Skeletal muscle satellite cell (primary cell): ENCODE measurements around the gene DTNBP1.

ENCODE experiments used
- H3K27me3 ChIP-seq: 2 replicates; pipeline ENCODE4 v1.7.0; 2013; ENCODE audit warnings: low read length; ENCODE audit not compliant: control insufficient read depth, insufficient read depth
- H3K36me3 ChIP-seq: 2 replicates; pipeline ENCODE4 v1.7.0; 2013; ENCODE audit warnings: mild to moderate bottlenecking, control low read depth, low read length; ENCODE audit not compliant: insufficient read depth
- H3K4me1 ChIP-seq: 2 replicates; pipeline ENCODE4 v1.7.0; 2013; ENCODE audit warnings: low read length; ENCODE audit not compliant: control insufficient read depth, insufficient read depth
- H3K4me2 ChIP-seq: 2 replicates; pipeline ENCODE4 v1.7.0; 2013; ENCODE audit warnings: mild to moderate bottlenecking, low read length
- H3K4me3 ChIP-seq: 2 replicates; pipeline ENCODE4 v1.7.0; 2013; ENCODE audit warnings: low read length
- H3K9ac ChIP-seq: 2 replicates; pipeline ENCODE4 v1.7.0; 2013; ENCODE audit warnings: mild to moderate bottlenecking, low read depth, low read length, moderate library complexity
- H3K9me3 ChIP-seq: replicated peaks from 2 replicates; pipeline ENCODE4 v1.7.0; 2013; ENCODE audit warnings: mild to moderate bottlenecking, control low read depth, low read length

DTNBP1 gene

DNA sequence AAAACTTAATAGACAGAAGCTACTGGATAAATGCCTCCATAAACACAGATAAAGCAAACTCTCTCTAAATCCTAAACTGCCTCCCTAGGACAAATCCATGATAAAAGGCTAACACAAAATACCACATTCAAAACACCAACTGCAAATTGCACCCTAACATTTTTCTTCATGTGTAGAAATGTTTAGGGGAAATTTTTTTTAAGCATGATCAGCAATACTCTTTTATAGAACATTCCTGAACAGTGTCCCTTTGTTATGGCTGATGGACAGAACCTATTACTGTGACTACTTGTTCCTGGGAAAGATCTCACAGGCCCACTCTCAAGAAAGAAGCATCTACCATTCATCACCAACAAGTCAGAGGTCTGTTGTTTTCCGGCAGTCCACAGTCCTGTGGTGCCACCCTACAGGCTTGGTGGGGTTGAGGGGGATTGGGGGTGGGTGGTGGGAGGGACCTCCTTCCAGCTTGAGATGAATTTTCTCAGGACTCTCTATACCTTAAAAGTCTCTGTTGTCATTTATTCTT lies 64.5 kb downstream of the DTNBP1 start:
- Histone ChIP-seq H3K36me3 (no peaks in the 10 kb centered on the region), H3K27me3 (no peaks in the 10 kb centered on the region), H3K9ac (no peak overlapping the region), H3K4me3 (no peak overlapping the region), H3K4me2 (no peak overlapping the region), H3K4me1 (peaks cover 3% of the 10 kb centered on the region), H3K9me3 (no peaks in the 10 kb centered on the region)

DNA sequence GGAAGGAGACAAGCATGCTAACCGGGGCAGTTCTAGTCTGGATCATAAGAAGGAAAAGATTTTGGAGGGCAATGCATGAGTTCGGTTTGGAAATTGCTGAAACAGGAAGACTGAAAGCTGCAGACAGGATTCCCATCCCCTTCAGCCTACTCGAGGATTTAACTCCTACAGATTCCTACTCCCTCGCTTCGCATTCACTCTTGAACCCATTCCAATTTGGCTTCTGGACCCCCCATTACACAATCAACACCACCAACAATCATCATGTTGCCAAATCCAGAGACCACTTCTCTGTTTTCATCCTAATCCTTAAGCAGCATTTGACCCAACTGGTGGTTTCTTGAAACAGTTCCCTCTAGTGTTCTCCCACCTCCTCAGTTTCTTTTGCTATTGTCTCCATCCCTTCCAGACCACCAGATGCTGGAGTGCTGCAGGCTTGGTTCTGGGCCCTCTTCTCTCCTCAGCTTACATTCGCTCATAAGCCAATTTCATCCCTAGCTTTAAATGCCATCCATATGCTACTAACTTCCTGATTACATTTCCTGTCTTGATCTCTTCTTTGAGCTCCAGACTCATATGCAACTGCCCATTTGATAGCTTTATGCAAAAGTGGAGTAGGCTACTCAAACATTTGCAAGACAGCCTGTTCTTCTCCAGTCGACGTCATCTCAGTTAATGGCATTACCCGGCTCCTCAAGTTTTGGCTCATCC lies 66.5 kb downstream of the DTNBP1 start:
- Histone ChIP-seq H3K4me1 (peaks cover 3% of the 10 kb centered on the region), H3K4me2 (no peak overlapping the region), H3K9ac (no peak overlapping the region), H3K27me3 (no peaks in the 10 kb centered on the region), H3K36me3 (no peaks in the 10 kb centered on the region), H3K4me3 (no peak overlapping the region), H3K9me3 (no peaks in the 10 kb centered on the region)

DNA sequence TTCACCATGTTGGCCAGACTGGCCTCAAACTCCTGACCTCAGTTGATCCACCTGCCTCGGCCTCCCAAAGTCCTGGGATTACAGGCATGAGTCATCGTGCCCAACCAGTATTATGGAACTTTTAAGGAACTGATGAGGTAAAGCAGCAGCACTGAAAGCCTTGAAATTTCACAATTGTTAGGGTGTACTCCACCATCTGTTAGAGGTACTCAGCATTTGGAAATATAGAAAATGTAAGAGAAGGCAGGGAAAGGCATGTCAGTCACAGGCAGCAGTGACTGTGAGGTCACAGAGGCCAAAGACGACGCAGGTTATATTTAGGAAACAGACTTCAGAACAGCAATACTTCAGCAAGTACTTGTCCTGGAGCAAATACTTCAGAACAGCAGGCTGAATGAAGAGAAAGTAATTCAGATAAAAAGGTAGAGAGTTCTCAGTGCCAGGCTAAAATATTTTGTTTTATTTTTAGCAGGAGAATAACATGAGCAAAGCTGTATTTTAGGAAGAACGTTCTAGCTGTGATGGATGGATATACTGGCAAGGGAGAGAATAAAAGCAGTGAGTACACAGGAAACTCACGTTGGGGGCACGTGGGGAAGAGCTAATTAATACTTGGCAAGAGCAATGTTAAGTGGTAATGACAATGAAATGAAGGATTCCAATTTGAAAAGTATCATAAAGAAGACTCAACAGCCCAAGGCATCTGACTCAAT lies 67.2 kb downstream of the DTNBP1 start:
- H3K9me3 ChIP-seq = no peaks in the 10 kb centered on the region
- no peak overlapping the region for H3K4me3 ChIP-seq
- H3K36me3 ChIP-seq = no peaks in the 10 kb centered on the region

GRCh38 chr6:15594512-15595259 lies 68.1 kb downstream of the DTNBP1 start:
- Histone ChIP-seq H3K4me3 (no peak overlapping the region), H3K36me3 (no peaks in the 10 kb centered on the region), H3K4me2 (no peak overlapping the region), H3K27me3 (no peaks in the 10 kb centered on the region), H3K4me1 (peaks cover 3% of the 10 kb centered on the region), H3K9me3 (no peaks in the 10 kb centered on the region), H3K9ac (no peak overlapping the region)

More for the DNA sequence above, 67.2 kb downstream of the DTNBP1 start:
- H3K9ac ChIP-seq = no peak overlapping the region
- no peak overlapping the region for H3K4me2 ChIP-seq
- H3K4me1 ChIP-seq = peaks cover 3% of the 10 kb centered on the region
- H3K27me3 ChIP-seq = no peaks in the 10 kb centered on the region

- Histone ChIP-seq H3K4me3 (no peak overlapping the region), H3K4me1 (peaks cover 7% of the 10 kb centered on the region), H3K9me3 (no peaks in the 10 kb centered on the region), H3K27me3 (no peaks in the 10 kb centered on the region), H3K9ac (no peak overlapping the region), H3K4me2 (no peak overlapping the region), H3K36me3 (no peaks in the 10 kb centered on the region)
Observed at GRCh38 chr6:15593798-15594197, 69.0 kb downstream of the DTNBP1 start.

- no peaks in the 10 kb centered on the region for H3K36me3 ChIP-seq
- H3K4me3 ChIP-seq = no peak overlapping the region
- H3K27me3 ChIP-seq = no peaks in the 10 kb centered on the region
- H3K9me3 ChIP-seq = no peaks in the 10 kb centered on the region
- H3K9ac ChIP-seq = no peak overlapping the region
- no peak overlapping the region for H3K4me2 ChIP-seq
- peaks cover 7% of the 10 kb centered on the region for H3K4me1 ChIP-seq
Observed at GRCh38 chr6:15592610-15593009, 70.2 kb downstream of the DTNBP1 start.

- Histone ChIP-seq H3K9me3 (no peaks in the 10 kb centered on the region), H3K9ac (no peak overlapping the region), H3K4me1 (peaks cover 3% of the 10 kb centered on the region), H3K4me2 (no peak overlapping the region), H3K27me3 (no peaks in the 10 kb centered on the region), H3K36me3 (no peaks in the 10 kb centered on the region), H3K4me3 (no peak overlapping the region)
Observed at GRCh38 chr6:15588971-15589634, 73.7 kb downstream of the DTNBP1 start.

DNA sequence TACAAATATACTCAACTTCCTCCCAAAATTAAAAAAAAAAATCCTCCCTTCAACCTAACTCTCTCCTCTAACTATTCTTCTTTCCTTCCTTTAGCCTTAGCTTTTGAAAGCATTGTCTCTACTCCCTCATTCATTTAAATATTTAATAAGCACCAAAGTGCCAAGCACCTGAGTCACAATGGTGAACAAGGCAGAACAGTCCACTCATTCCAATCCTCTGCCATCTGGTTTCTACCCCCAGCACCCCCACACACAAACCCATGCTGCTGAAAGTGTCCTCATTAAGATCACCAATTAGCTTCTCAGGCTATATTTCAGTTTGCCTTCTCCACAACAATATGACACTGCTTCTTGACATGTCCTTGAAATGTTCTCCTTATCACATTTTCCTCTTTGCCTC lies 76.3 kb downstream of the DTNBP1 start:
- Histone ChIP-seq H3K4me1 (peaks cover 3% of the 10 kb centered on the region), H3K9me3 (no peaks in the 10 kb centered on the region), H3K9ac (no peak overlapping the region), H3K27me3 (no peaks in the 10 kb centered on the region), H3K36me3 (no peaks in the 10 kb centered on the region), H3K4me3 (no peak overlapping the region), H3K4me2 (no peak overlapping the region)

- no peaks in the 10 kb centered on the region for H3K9me3 ChIP-seq
- no peak overlapping the region for H3K4me3 ChIP-seq
- H3K4me2 ChIP-seq = no peak overlapping the region
- no peaks in the 10 kb centered on the region for H3K36me3 ChIP-seq
- H3K27me3 ChIP-seq = no peaks in the 10 kb centered on the region
- H3K9ac ChIP-seq = no peak overlapping the region
- peaks cover 3% of the 10 kb centered on the region for H3K4me1 ChIP-seq
Observed at GRCh38 chr6:15585760-15586214, 77.0 kb downstream of the DTNBP1 start.

GRCh38 chr6:15582499-15582898 lies 80.3 kb downstream of the DTNBP1 start:
- H3K36me3 ChIP-seq = no peaks in the 10 kb centered on the region
- H3K9ac ChIP-seq = no peak overlapping the region
- no peaks in the 10 kb centered on the region for H3K4me1 ChIP-seq
- H3K27me3 ChIP-seq = no peaks in the 10 kb centered on the region
- no peak overlapping the region for H3K4me2 ChIP-seq
- no peak overlapping the region for H3K4me3 ChIP-seq
- H3K9me3 ChIP-seq = no peaks in the 10 kb centered on the region

GRCh38 chr6:15581751-15582150 lies 81.1 kb downstream of the DTNBP1 start:
- H3K4me3 ChIP-seq = no peak overlapping the region
- no peak overlapping the region for H3K9ac ChIP-seq
- no peaks in the 10 kb centered on the region for H3K27me3 ChIP-seq
- no peaks in the 10 kb centered on the region for H3K9me3 ChIP-seq
- no peaks in the 10 kb centered on the region for H3K36me3 ChIP-seq
- no peak overlapping the region for H3K4me2 ChIP-seq
- H3K4me1 ChIP-seq = no peaks in the 10 kb centered on the region
